HG02798 (cell line): Measurements from ENCODE around the gene PNPT1.
"Not testable (repeated sequence)": the region's sequence is repeated elsewhere in the genome, so short reads cannot be mapped to it uniquely, and the experiment has no call there.

Source experiments
- ATAC-seq: cut with Tn5 transposase; IDR thresholded peaks from one replicate; pipeline ENCODE4 v1.9.1; 2021; ENCODE audit warnings: mild to moderate bottlenecking; ENCODE audit not compliant: unreplicated experiment, poor library complexity

PNPT1 gene

DNA sequence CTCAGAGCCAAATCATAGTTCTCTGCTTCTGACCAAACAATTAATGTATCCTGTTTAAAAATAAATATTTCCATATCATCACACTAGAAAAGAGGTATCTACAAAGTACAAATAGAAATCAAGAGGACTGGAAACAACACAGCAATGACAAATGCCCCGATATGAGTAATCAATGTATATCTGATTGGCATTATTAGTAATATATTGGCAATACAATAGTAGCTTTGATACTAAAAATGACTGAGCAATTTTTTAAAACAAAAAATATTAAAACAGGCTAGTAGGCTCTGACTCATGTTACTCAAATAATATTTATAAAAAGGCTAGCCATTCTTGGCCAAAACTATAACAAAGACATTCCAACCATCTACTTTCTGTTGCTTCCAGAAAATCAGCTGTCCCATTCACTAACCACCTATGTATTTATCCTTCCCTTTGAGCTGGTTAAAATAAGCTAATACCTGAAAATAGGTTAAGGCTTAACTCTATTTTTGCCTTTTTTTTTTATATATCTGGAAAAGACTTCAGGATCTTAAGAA is 89.5 kb downstream of the PNPT1 start:
- no peak for ATAC-seq

DNA sequence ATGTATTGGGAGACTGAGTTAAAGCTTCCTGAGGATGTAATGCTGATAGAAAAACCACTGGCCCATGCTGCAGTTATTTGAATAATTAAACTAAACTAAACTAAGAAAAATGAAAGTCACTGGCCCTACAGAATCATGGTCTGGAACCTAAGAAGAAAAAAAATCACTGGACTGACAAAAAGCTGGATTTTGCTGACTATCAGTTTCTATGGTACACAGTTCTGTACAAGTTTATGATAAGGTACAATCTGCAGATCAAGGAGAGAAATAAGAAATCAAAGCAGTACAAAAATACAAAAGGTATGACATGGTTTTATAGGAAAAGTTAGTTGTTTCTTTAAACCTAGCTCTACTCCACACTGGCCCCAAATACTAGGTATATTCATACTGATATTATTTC is 91.8 kb downstream of the PNPT1 start:
- no peak for ATAC-seq

DNA sequence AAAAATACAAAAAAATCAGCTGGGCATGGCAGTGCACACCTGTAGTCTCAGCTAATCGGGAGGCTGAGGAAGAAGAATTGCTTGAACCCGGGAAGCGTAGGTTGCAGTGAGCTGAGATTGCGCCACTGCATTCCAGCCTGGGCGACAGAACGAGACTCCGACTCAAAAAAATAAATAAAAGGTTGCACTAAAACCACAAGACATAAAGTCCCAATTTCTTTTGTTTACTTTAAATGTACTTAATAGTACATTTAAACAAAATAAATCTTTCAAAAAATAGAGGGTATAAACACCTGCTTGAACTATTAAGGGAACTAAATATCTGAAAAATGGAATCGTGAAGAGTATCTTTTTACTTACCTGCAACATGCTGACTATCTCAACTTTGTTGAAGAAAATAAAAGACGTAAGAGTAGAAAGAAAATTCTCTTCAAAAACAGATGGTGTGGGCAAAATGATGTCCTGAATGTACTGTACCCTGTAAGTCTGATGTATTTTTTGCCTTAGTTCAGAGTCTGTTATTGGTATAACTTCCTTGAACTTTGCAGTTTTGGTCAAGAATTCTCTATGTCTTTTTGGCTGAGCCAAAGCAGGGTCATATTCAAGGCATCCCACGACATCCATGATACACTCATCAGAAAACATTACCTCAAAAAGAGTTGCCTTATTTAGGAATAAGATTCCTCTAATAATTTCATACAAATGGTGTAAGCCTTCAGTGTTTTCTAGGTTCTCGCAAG is 95.4 kb downstream of the PNPT1 start:
- ATAC-seq = no peak

DNA sequence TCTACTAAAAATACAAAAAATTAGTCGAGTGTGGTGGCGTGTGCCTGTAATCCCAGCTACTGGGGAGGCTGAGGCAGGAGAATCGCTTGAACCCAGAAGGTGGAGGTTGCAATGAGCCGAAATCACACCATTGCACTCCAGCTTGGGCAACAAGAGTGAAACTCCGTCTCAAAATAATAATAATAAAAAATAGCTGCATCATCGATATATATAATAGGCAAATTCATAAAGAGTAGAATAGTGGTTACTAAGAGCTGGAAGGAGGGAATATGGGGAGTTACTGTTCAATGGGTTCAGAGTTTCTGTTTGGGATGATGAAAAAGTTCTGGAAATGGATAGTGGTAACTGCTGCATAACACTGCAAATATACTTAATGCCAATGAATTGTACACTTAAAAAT is 96.8 kb downstream of the PNPT1 start:
- not testable (repeated sequence) for ATAC-seq

DNA sequence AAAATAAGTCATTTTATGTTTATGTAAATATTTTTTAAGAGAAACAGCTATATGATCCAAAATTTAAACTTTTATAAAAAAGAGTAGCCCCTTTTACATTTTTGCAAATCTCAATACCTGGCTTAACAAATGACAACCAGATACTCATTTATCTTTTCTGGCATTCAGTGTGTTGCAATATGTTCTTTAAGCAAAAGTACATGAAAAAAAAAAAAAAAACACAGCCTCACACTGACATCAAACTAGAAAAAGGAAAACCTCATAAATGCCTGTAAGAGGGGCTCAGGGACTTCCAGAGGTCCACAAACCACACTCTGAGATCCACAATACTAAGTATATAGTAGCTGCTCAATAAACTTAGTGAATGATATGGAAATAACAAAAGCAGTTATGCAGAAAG is 98.1 kb downstream of the PNPT1 start:
- no peak for ATAC-seq

DNA sequence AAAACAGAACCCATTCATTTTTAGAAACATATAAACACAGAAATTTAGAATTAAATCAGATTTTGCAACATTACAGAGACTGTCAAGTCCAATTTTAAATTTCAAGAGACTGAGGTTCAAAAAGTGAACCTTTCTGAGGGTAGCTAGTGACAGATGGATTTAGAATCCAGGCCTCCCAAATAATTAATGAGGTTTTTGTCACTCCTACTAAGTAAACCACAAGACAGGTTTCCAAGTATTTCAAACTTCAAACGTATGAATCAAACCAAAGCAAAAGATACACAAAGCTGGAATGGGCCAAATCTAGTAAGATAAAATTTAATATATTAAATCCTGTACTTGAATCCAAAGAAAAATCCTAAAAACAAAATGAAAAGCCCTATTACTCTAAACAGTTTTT is 101.5 kb downstream of the PNPT1 start:
- no peak for ATAC-seq

DNA sequence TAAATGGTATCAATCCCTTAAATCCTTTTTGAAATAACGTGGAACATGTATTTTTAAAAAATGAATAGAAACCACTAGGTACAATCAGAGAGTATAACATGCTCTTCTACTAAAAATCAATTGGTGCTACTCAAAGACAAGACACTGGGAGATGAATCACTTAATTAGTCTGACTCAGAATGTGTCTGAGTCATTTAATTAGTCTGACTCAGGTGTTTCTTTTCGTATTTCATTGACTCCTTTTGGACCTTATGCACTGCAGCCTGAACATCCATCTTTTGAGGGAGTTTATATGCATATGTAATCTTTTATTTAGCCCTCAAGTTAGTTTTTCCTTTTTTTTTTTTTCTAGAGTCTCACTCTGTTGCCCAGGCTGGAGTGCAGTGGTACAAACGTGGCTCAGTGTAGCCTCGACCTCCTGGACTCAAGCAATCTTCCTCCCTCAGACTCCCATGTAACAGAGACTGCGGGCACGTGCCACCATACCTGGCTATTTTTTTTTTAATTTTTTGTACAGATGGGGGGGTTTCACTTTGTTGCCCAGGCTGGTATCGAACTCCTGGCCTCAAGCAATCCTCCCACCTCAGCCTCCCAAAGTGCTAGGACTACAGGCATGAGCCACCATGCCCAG is 102.7 kb downstream of the PNPT1 start:
- peak; percentile 71 for ATAC-seq

DNA sequence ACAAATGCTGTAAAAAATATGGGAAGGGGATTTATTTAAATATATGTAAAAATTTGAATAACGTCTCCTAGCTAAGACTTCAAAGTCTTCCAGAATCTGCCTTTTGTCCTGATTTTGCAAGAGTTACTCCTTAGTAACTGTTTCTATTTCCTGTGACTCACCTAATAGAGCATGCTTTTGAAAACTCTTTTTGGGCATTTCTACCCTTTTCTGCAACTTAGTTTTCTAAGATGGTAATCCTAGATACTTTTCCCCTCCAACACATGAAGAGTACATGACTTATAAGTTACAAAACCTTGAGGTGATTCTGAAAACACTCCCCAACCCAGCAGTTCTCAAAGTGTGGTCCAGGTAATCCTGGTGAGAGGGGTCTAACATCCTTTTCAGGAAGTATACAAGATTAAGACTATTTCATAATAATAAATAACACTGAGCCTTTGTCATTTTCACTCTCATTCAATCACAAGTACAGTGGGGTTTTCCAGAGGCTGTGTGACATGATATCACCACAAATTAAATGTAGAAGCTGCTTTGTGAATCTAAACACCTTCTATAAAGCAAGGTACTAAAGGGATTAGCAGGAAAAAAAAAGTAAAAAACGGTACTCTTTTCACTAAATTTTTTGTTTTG is 108.1 kb downstream of the PNPT1 start:
- no peak for ATAC-seq
